Spleen (tissue), 11 donors: ENCODE results near the gene ALG5. TPM values are rescaled to one million over a fixed set of nuclear protein-coding genes. Genes with fewer than 3 reads are reported as not detected.

Experiments used
- DNase-seq: peaks from one replicate; pipeline ENCODE4 v3.0.0-alpha.2; 2020
- H3K27ac ChIP-seq, 8 donors: fragments of 200-600 bp; sonication (generic) in 7 of 8; 1 replicate in 4 of 8; 2 replicates in 4 of 8; pipeline versions ENCODE4 v1.5.0 to v1.8.0; 2016 to 2021; ENCODE audit warnings: inconsistent platforms in 4 of 8, mild to moderate bottlenecking in 4 of 8, moderate library complexity in 1 of 8
- H3K27me3 ChIP-seq, 7 donors: fragments of 200-600 bp; sonication (generic) in 6 of 7; replicated peaks in 1 of 7; 1 replicate in 4 of 7; 2 replicates in 3 of 7; pipeline versions ENCODE4 v1.5.0 to v1.8.0; 2016 to 2021; ENCODE audit warnings: inconsistent platforms in 3 of 7, mild to moderate bottlenecking in 1 of 7
- H3K36me3 ChIP-seq, 6 donors: fragments of 200-600 bp; sonication (generic) in 5 of 6; 1 replicate in 4 of 6; 2 replicates in 2 of 6; pipeline versions ENCODE4 v1.5.0 to v1.8.0; 2016 to 2021; ENCODE audit warnings: inconsistent platforms in 2 of 6
- H3K4me1 ChIP-seq, 6 donors: fragments of 200-600 bp; sonication (generic) in 5 of 6; 1 replicate in 3 of 6; 2 replicates in 3 of 6; pipeline versions ENCODE4 v1.5.0 to v1.8.0; 2016 to 2021; ENCODE audit warnings: inconsistent platforms in 3 of 6
- H3K4me3 ChIP-seq, 8 donors: fragments of 200-600 bp; sonication (generic) in 7 of 8; 1 replicate in 4 of 8; 2 replicates in 4 of 8; pipeline versions ENCODE4 v1.5.0 to v1.8.0; 2016 to 2021; ENCODE audit warnings: inconsistent platforms in 4 of 8, mild to moderate bottlenecking in 4 of 8, moderate library complexity in 2 of 8
- H3K9me3 ChIP-seq, 8 donors: fragments of 200-600 bp; sonication (generic) in 7 of 8; 1 replicate in 4 of 8; 2 replicates in 4 of 8; pipeline versions ENCODE4 v1.5.0 to v1.8.0; 2016 to 2021; ENCODE audit warnings: inconsistent platforms in 4 of 8
- POLR2A ChIP-seq, 3 donors: fragments of 450-650 bp; IDR thresholded peaks; one replicate each; pipeline ENCODE4 v1.5.1; 2017; ENCODE audit warnings: antibody characterized with exemption in 3 of 3, mild to moderate bottlenecking in 1 of 3
- POLR2AphosphoS5 ChIP-seq, 3 donors: sonication (generic); formaldehyde crosslinking; IDR thresholded peaks; one replicate each; pipeline ENCODE4 v1.5.1; 2017; ENCODE audit warnings: antibody characterized with exemption in 3 of 3
- WGBS, 5 donors: extraction: QIAGEN DNeasy Blood & Tissue Kit in 3 of 5; methylation state at CpG; one replicate each; pipeline versions ENCODE4 v1.1.5 to v1.1.7; 2013 to 2018; 5-methylcytosine and 5-hydroxymethylcytosine counted together
- intact Hi-C: fragments of 100-400 bp; cut with DNase I; formaldehyde crosslinking; loops from one replicate; pipeline ENCODE4 v1.15.0; 2023; ENCODE audit warnings: low total_unique reads
- polyA plus RNA-seq, 3 donors: library from polyadenylated mRNA; stranded (reverse); fragments of 200-250 nt; gene quantifications; one replicate each; pipeline ENCODE4 v1.2.1, GENCODE V29; 2013
- total RNA-seq, 7 donors: library from RNA; depleted of rRNA in 3 of 7; stranded (reverse); fragments of >200 nt in 3 of 7; fragmentation: NEBNext Ultra II Directional in 4 of 7; extraction: Animal tissue kit (Norgen Biotek cat#: 25700) in 4 of 7; gene quantifications; one replicate each; pipeline versions ENCODE4 v1.1.0 to v1.2.1, GENCODE V29; 2016 to 2021
- TF ChIP-seq, protein P1 (sequence below), 11 experiments: fragments of 200-600 bp in 7 of 11; fragments of 450-650 bp in 4 of 11; sonication (generic) in 4 of 11; IDR thresholded peaks in 8 of 11; conservative IDR thresholded peaks in 3 of 11; 1 replicate in 7 of 11; 2 replicates in 4 of 11; pipeline versions ENCODE4 v1.4.0 to v1.8.0; 2016 to 2021; ENCODE audit warnings: antibody characterized with exemption in 11 of 11, inconsistent platforms in 4 of 11, mild to moderate bottlenecking in 1 of 11
- donor health status: healthy with polysubstance abuse.
- donor health status: DM: no; HTN: no; CAD: no; lungs with moderate emphysema.
- donor health status: DM: no; HTN: no; CAD: no.
- donor health status: Bipolar disorder and iron deficiency.
- donor health status: healthy.
- donor health status: DM: no; HTN: no; CAD: no.
- donor health status: DM: yes; HTN: yes; CAD: no.

ALG5 gene
- total and polyA plus RNA-seq, 10 donors = 20.8 to 36.8 (median 25.0) TPM

- WGBS, 5 donors = 95 to 99% (median 97%) methylated on average over 4 of the region's 4 CpGs
- no peak for DNase-seq
- Histone ChIP-seq H3K4me3 (no peak overlapping the region), H3K36me3 (peaks cover 2 to 100% (median 83%) of the 10 kb centered on the region in 6 donors), H3K4me1 (no peaks in the 10 kb centered on the region), H3K27ac (no peak overlapping the region), H3K27me3 (no peaks in the 10 kb centered on the region), H3K9me3 (no peaks in the 10 kb centered on the region)
- no peak for TF ChIP-seq POLR2A (IDR thresholded peaks at IDR 0.05)
- TF ChIP-seq, protein P1, sequence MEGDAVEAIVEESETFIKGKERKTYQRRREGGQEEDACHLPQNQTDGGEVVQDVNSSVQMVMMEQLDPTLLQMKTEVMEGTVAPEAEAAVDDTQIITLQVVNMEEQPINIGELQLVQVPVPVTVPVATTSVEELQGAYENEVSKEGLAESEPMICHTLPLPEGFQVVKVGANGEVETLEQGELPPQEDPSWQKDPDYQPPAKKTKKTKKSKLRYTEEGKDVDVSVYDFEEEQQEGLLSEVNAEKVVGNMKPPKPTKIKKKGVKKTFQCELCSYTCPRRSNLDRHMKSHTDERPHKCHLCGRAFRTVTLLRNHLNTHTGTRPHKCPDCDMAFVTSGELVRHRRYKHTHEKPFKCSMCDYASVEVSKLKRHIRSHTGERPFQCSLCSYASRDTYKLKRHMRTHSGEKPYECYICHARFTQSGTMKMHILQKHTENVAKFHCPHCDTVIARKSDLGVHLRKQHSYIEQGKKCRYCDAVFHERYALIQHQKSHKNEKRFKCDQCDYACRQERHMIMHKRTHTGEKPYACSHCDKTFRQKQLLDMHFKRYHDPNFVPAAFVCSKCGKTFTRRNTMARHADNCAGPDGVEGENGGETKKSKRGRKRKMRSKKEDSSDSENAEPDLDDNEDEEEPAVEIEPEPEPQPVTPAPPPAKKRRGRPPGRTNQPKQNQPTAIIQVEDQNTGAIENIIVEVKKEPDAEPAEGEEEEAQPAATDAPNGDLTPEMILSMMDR (IDR thresholded peaks at IDR 0.05 in 8 of 11, conservative IDR thresholded peaks at IDR 0.05 in 3 of 11) = no peak
- TF ChIP-seq POLR2AphosphoS5 (IDR thresholded peaks at IDR 0.05) = no peak
- intact Hi-C loops = no loop called here
Measured at GRCh38 chr13:37029617-37030016, 30.5 kb upstream of the ALG5 start.

- Histone ChIP-seq H3K27me3 (no peaks in the 10 kb centered on the region), H3K9me3 (no peaks in the 10 kb centered on the region), H3K27ac (no peak overlapping the region), H3K4me1 (no peaks in the 10 kb centered on the region), H3K4me3 (no peak overlapping the region), H3K36me3 (peaks cover 2 to 100% (median 87%) of the 10 kb centered on the region in 6 donors)
- WGBS, 5 donors = 93 to 98% (median 96%) methylated on average over 2 of the region's 2 CpGs
- TF ChIP-seq, protein P1 (IDR thresholded peaks at IDR 0.05 in 8 of 11, conservative IDR thresholded peaks at IDR 0.05 in 3 of 11) = no peak
- no peak for TF ChIP-seq POLR2A (IDR thresholded peaks at IDR 0.05)
- no peak for TF ChIP-seq POLR2AphosphoS5 (IDR thresholded peaks at IDR 0.05)
- intact Hi-C loops = no loop called here
- DNase-seq = no peak
Measured at GRCh38 chr13:37027639-37028038, 28.5 kb upstream of the ALG5 start.

- no peaks in the 10 kb centered on the region for H3K4me1 ChIP-seq
- no peak overlapping the region for H3K27ac ChIP-seq
- DNase-seq = no peak
- 95 to 100% (median 98%) methylated on average over 1 of the region's 1 CpG for WGBS, 5 donors
- TF ChIP-seq POLR2A (IDR thresholded peaks at IDR 0.05) = no peak
- TF ChIP-seq, protein P1 (IDR thresholded peaks at IDR 0.05 in 8 of 11, conservative IDR thresholded peaks at IDR 0.05 in 3 of 11) = no peak
- no peak for TF ChIP-seq POLR2AphosphoS5 (IDR thresholded peaks at IDR 0.05)
- intact Hi-C loops = no loop called here
- H3K36me3 ChIP-seq = peaks cover 2 to 100% (median 87%) of the 10 kb centered on the region in 6 donors
- no peak overlapping the region for H3K4me3 ChIP-seq
- H3K27me3 ChIP-seq = no peaks in the 10 kb centered on the region
- H3K9me3 ChIP-seq = no peaks in the 10 kb centered on the region
Measured at GRCh38 chr13:37026771-37027170, 27.6 kb upstream of the ALG5 start.

DNA sequence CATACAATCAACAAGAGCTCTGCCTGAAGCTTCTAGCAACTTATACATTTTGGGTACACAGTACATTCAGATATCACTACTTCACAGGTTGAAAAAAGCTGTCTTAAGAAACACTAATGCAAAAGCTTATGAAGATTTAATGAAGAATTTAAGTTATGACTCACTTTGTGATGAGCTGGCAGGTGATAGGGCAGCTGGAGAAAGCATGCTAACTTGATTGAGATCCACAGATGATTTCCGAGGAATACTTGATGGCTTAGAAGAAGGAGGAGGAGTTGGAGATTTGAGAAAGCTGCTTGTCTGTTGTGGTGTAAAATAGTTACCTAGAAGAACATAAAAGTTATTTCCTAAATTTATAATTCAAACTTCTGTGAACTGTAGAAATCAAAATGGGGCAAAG lies 24.7 kb upstream of the ALG5 start:
- no peaks in the 10 kb centered on the region for H3K4me1 ChIP-seq
- no peak for DNase-seq
- no peak overlapping the region for H3K27ac ChIP-seq
- WGBS, 5 donors = 82 to 100% (median 92%) methylated on average over 1 of the region's 1 CpG
- peaks cover 0 to 100% (median 88%) of the 10 kb centered on the region in 6 donors for H3K36me3 ChIP-seq
- intact Hi-C loops = no loop called here
- TF ChIP-seq, protein P1 (IDR thresholded peaks at IDR 0.05 in 8 of 11, conservative IDR thresholded peaks at IDR 0.05 in 3 of 11) = no peak
- no peak for TF ChIP-seq POLR2A (IDR thresholded peaks at IDR 0.05)
- no peak for TF ChIP-seq POLR2AphosphoS5 (IDR thresholded peaks at IDR 0.05)
- no peak overlapping the region for H3K4me3 ChIP-seq
- no peaks in the 10 kb centered on the region for H3K27me3 ChIP-seq
- no peaks in the 10 kb centered on the region for H3K9me3 ChIP-seq
